Measurements from ENCODE around the gene ZC3H10.

Gene ZC3H10

GRCh38 chr12:56127888-56128669 is 10.0 kb downstream of the ZC3H10 start, which contains the start of gene ESYT1:
TSS of gene ESYT1 (plus strand) at chr12:56128267. CDS start at chr12:56128320, 53 bp downstream.
- DNase-seq (ENCODE audit: low spot score), result peak; percentile 100

- peak; percentile 72 for DNase-seq (ENCODE audit: low spot score)
These were observed 10.7 kb downstream of the ZC3H10 start for GRCh38 chr12:56128670-56129205.

- peak; percentile 86 for DNase-seq (ENCODE audit: low spot score)
These were observed 11.3 kb downstream of the ZC3H10 start for GRCh38 chr12:56129206-56129941.

- no peak for DNase-seq (ENCODE audit: low spot score)
These were observed 12.0 kb downstream of the ZC3H10 start for GRCh38 chr12:56129942-56130495.

- DNase-seq (ENCODE audit: low spot score), result no peak
These were observed 12.8 kb downstream of the ZC3H10 start for GRCh38 chr12:56130876-56131275.

- no peak for DNase-seq (ENCODE audit: low spot score)
These were observed 16.8 kb downstream of the ZC3H10 start for GRCh38 chr12:56134897-56135296.

- no peak for DNase-seq (ENCODE audit: low spot score)
These were observed 19.9 kb downstream of the ZC3H10 start for GRCh38 chr12:56137853-56138571.

GRCh38 chr12:56141946-56142784 is 24.1 kb downstream of the ZC3H10 start:
- no peak for DNase-seq (ENCODE audit: low spot score)

GRCh38 chr12:56143217-56143616 is 25.2 kb downstream of the ZC3H10 start:
- no peak for DNase-seq (ENCODE audit: low spot score)

GRCh38 chr12:56143870-56144269 is 25.8 kb downstream of the ZC3H10 start:
- no peak for DNase-seq (ENCODE audit: low spot score)

GRCh38 chr12:56145217-56145616 is 27.2 kb downstream of the ZC3H10 start:
- DNase-seq (ENCODE audit: low spot score), result no peak

- DNase-seq (ENCODE audit: low spot score), result no peak
These were observed 28.7 kb downstream of the ZC3H10 start for GRCh38 chr12:56146492-56147460.

GRCh38 chr12:56150563-56150962 is 32.5 kb downstream of the ZC3H10 start:
- no peak for DNase-seq (ENCODE audit: low spot score)

GRCh38 chr12:56151672-56152131 is 33.6 kb downstream of the ZC3H10 start:
- peak; percentile 83 for DNase-seq (ENCODE audit: low spot score)

- peak; percentile 97 for DNase-seq (ENCODE audit: low spot score)
These were observed 34.2 kb downstream of the ZC3H10 start, which contains the start of gene MYL6B for GRCh38 chr12:56152132-56152755. TSS of gene MYL6B (plus strand) at chr12:56152587. CDS start at chr12:56153919, 1,332 bp downstream.

- no peak for DNase-seq (ENCODE audit: low spot score)
These were observed 35.0 kb downstream of the ZC3H10 start for GRCh38 chr12:56152756-56153677.

GRCh38 chr12:56153678-56154065 is 35.6 kb downstream of the ZC3H10 start:
- DNase-seq (ENCODE audit: low spot score), result no peak

GRCh38 chr12:56154246-56154771 is 36.2 kb downstream of the ZC3H10 start:
- DNase-seq (ENCODE audit: low spot score), result no peak

All from ecto neural progenitor cell (in vitro differentiated cells).